SJSA1 (cell line): ENCODE measurements around the gene SUSD2. TPM values are rescaled to one million over a fixed set of nuclear protein-coding genes. Genes with fewer than 3 reads are reported as not detected.
"Not testable (repeated sequence)": the region's sequence is repeated elsewhere in the genome, so short reads cannot be mapped to it uniquely, and the experiment has no call there.

Experiments used
- DNase-seq, 2 experiments: peaks; one replicate each; pipeline ENCODE4 v3.0.0-alpha.2; 2015 to 2020; ENCODE audit warnings: low spot score in 2 of 2, low read depth in 1 of 2
- H3K27ac ChIP-seq: fragments of 250-450 bp; sonication (Bioruptor Pico); 2 replicates; pipeline ENCODE4 v1.5.1; 2020; ENCODE audit warnings: mild to moderate bottlenecking, moderate library complexity
- H3K27me3 ChIP-seq: fragments of 250-450 bp; sonication (Bioruptor Pico); replicated peaks from 2 replicates; pipeline ENCODE4 v1.5.1; 2020; ENCODE audit warnings: mild to moderate bottlenecking, moderate library complexity
- H3K36me3 ChIP-seq: fragments of 250-450 bp; sonication (Bioruptor Pico); 2 replicates; pipeline ENCODE4 v1.5.1; 2020; ENCODE audit warnings: mild to moderate bottlenecking
- H3K4me1 ChIP-seq: fragments of 250-450 bp; sonication (Bioruptor Pico); replicated peaks from 2 replicates; pipeline ENCODE4 v1.6.1; 2021; ENCODE audit warnings: mild to moderate bottlenecking
- H3K4me3 ChIP-seq: fragments of 250-450 bp; sonication (Bioruptor Pico); 2 replicates; pipeline ENCODE4 v1.5.1; 2020; ENCODE audit warnings: mild to moderate bottlenecking
- H3K9me3 ChIP-seq: fragments of 250-450 bp; sonication (Bioruptor Pico); replicated peaks from 2 replicates; pipeline ENCODE4 v1.5.1; 2020; ENCODE audit warnings: mild to moderate bottlenecking
- total RNA-seq: library from RNA; depleted of rRNA; stranded (reverse); fragments of >200 nt; shearing (Covaris generic); gene quantifications from 2 replicates; pipeline ENCODE4 v1.2.3, GENCODE V29; 2014

The SUSD2 gene
- total RNA-seq, 1 experiment from 2014 or later, result 0.05 TPM

DNA sequence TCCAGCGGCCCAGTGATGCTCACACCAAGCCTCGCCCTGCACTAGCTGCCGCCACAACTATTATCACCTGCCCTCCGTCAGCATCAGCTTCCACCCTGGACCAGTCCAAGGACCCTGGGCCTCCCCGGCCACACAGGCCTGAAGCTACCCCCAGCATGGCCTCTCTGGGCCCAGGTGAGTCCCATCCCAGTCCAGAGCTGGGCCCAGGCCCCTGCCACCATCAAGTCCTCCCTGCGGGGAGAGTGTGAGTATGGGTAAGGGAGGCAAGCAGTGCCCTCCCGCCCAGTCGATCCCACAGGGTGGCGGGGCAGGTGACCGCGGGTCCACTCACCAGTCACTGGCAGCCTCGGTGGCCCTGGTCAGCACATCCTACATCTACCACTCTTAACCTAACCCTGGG, 9.5 kb upstream of the SUSD2 start:
- no peaks in the 10 kb centered on the region for H3K4me1 ChIP-seq
- H3K9me3 ChIP-seq, result no peaks in the 10 kb centered on the region
- H3K27ac ChIP-seq, result no peak overlapping the region
- no peak for DNase-seq
- H3K4me3 ChIP-seq, result no peak overlapping the region
- H3K27me3 ChIP-seq, result no peaks in the 10 kb centered on the region
- peaks cover 91% of the 10 kb centered on the region for H3K36me3 ChIP-seq

DNA sequence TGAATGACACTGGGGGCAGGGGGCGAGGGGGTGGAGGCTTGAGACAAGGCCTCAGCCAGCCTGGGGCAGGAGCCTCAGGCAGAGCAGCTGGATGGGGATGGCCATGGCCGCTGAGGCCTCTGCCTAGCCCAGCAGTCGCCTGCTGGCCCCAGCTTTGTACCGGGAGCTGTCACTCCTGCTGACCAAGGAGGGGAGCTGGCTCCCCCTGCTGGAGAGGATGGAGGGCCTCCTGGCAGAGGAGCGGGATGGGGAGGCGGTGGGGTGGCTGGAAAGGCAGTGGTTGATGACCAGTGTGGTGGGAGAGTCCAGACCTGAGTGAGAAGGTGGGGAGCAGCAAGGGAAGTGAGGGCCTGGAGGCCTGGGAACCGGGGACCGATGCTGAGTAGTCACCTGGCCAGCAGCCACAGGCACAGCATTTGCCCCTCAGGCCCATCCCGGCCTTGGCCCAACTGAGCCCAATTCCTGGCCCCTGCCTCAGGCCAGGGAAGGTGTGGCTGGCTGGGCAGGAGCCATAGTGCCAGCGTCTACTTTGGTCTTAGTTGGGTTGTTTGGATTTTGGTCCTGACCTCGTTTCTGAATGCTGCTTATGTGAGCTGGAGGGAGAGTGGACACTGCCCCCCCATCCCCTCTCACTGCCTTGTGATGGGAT, 6.0 kb upstream of the SUSD2 start:
- 0 out of 2 replicates have a peak, but pooled peaks cover 4% of the 10 kb centered on the region for H3K4me1 ChIP-seq
- H3K4me3 ChIP-seq, result no peak overlapping the region
- no peaks in the 10 kb centered on the region for H3K9me3 ChIP-seq
- H3K27ac ChIP-seq, result no peak overlapping the region
- H3K36me3 ChIP-seq, result peaks cover 77% of the 10 kb centered on the region
- peak; percentile 64 to 89 for DNase-seq
- H3K27me3 ChIP-seq, result no peaks in the 10 kb centered on the region

- no peak overlapping the region for H3K4me3 ChIP-seq
- H3K4me1 ChIP-seq, result peaks cover 4% of the 10 kb centered on the region; the same call in 1 of the 2 replicates
- no peak for DNase-seq
- no peaks in the 10 kb centered on the region for H3K27me3 ChIP-seq
- H3K36me3 ChIP-seq, result peaks cover 72% of the 10 kb centered on the region
- H3K27ac ChIP-seq, result no peak overlapping the region
- H3K9me3 ChIP-seq, result no peaks in the 10 kb centered on the region
Measured at GRCh38 chr22:24176040-24176439, 5.2 kb upstream of the SUSD2 start.

- Histone ChIP-seq H3K4me3 (no peak overlapping the region), H3K27ac (no peak overlapping the region), H3K27me3 (no peaks in the 10 kb centered on the region), H3K36me3 (peaks cover 66% of the 10 kb centered on the region), H3K9me3 (no peaks in the 10 kb centered on the region), H3K4me1 (peaks cover 4% of the 10 kb centered on the region; the same call in 1 of the 2 replicates)
- DNase-seq, result no peak
Measured at GRCh38 chr22:24176630-24177029, 4.7 kb upstream of the SUSD2 start.

- no peaks in the 10 kb centered on the region for H3K9me3 ChIP-seq
- H3K4me3 ChIP-seq, result no peak overlapping the region
- H3K27ac ChIP-seq, result no peak overlapping the region
- peaks cover 4% of the 10 kb centered on the region; the same call in 1 of the 2 replicates for H3K4me1 ChIP-seq
- no peak for DNase-seq
- no peaks in the 10 kb centered on the region for H3K27me3 ChIP-seq
- H3K36me3 ChIP-seq, result peaks cover 62% of the 10 kb centered on the region
Measured at GRCh38 chr22:24177045-24177444, 4.2 kb upstream of the SUSD2 start.

DNA sequence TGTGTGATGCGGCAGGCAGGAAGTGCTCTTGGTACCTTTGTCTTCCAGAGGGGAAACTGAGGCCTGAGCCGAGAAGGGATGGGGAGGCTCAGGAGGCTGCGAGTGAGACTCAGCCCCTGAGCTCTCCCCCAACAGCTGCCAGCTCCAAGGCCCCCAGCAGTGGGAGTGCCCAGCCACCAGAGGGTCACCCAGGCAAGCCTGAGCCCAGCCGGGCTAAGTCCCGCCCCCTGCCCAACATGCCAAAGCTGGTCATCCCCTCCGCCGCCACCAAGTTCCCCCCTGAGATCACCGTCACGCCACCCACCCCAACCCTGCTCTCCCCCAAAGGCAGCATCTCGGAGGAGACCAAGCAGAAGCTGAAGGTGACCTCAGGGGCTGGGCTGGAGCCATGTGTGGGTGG, 3.8 kb upstream of the SUSD2 start:
- no peak for DNase-seq
- peaks cover 4% of the 10 kb centered on the region; the same call in 1 of the 2 replicates for H3K4me1 ChIP-seq
- H3K27ac ChIP-seq, result no peak overlapping the region
- peaks cover 58% of the 10 kb centered on the region for H3K36me3 ChIP-seq
- no peak overlapping the region for H3K4me3 ChIP-seq
- H3K9me3 ChIP-seq, result no peaks in the 10 kb centered on the region
- no peaks in the 10 kb centered on the region for H3K27me3 ChIP-seq

DNA sequence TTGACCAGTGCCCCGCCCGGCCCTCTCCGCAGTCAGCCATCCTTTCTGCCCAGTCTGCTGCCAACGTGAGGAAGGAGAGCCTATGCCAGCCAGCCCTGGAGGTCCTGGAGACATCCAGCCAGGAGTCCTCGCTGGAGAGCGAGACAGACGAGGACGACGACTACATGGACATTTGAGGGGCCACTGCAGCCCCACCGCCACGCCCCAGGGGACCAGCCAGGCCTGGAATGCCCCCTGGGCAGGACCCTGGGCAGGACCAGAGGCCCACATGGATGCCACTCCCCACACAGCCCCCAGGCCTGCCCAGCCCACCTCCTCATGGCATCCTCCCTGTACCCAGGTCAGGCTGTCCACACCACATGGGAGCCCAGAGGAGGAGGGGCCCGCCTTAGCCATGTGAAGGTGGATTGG, 3.3 kb upstream of the SUSD2 start:
- Histone ChIP-seq H3K27me3 (no peaks in the 10 kb centered on the region), H3K4me3 (no peak overlapping the region), H3K36me3 (peaks cover 52% of the 10 kb centered on the region), H3K9me3 (no peaks in the 10 kb centered on the region), H3K27ac (no peak overlapping the region), H3K4me1 (peaks cover 4% of the 10 kb centered on the region; the same call in 1 of the 2 replicates)
- no peak for DNase-seq

- no peak overlapping the region for H3K27ac ChIP-seq
- H3K4me3 ChIP-seq, result no peak overlapping the region
- DNase-seq, result no peak
- no peaks in the 10 kb centered on the region for H3K9me3 ChIP-seq
- peaks cover 46% of the 10 kb centered on the region for H3K36me3 ChIP-seq
- no peaks in the 10 kb centered on the region for H3K27me3 ChIP-seq
- H3K4me1 ChIP-seq, result peaks cover 4% of the 10 kb centered on the region; the same call in 1 of the 2 replicates
Measured at GRCh38 chr22:24178502-24179440, 2.5 kb upstream of the SUSD2 start.

DNA sequence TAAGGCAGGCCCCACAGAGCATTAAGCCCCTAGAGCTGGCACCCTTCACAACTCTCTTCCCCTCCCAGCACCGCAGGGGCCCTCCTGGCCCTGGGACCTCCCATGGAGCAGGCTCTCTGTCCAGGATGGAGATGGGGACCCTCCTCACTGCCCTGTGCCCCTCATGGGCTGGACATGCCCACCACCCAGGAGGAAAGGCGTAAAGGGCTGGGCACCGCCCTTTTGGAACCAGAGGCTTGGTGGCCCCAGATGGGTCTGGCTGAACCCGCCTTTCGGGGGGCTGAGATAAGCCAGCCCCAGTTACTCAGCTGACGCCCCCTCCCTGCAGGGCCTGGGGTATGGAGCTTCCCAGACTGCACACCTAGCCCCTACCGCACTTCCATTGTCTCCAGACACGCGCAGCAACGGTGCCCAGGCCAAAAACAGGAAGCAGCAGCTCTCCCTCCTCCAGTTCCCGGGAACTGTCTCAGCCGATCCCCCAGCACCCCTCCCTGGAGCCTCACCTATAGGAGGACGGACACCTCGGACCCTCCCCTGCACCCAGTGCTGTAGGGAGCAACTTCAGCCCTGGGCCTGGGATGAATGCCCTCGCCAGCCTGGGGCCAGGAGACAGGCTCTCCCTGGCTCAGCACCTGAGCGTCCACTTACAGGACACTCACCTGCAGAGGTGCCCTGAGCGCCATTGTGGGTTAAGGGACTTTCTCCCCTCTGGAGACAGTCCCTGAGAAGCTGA, 1.6 kb upstream of the SUSD2 start:
- H3K4me1 ChIP-seq, result peaks cover 4% of the 10 kb centered on the region; the same call in 1 of the 2 replicates
- no peak overlapping the region for H3K4me3 ChIP-seq

DNA sequence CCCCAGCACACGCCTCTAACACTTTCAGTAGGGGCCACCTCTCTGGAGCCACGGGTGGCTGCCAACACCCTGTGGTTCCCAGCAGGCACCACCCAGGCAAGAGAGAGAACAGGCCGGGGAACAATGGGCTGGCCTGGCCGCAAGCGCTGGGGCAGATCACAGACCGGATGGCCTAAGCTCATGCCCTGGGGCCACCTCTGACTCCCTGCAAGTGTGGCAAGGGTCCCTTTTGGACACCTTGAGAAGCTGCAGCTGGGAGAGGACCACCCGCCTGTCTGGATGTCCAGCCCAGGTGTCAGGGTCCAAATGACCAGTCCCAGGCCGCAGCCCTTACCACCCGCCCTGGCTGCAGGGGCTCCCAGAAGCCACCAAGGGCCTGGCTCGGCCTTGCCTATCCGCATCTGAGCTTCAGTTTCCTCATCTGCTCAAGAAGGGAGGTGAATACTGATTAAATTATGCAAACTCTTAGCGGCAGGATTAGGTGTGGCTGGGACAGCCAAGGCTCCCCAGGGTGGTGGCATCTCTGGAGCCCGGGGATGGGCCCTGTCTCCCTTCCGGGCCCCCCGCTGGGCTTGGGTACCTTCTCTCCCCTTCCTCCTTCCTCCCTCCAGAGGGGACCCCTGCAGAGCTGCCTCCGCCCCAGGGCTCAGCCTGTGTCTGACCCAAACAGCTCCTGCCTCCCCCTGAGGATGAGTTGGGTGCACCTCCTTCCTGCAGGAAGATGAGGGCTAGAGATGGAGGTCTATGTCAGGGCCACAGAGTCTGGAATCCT, 785 bp upstream of the SUSD2 start:
- DNase-seq, result peak in 1 of 2 experiments; percentile 30
- Histone ChIP-seq H3K27ac (no peak overlapping the region), H3K9me3 (no peaks in the 10 kb centered on the region), H3K4me1 (peaks cover 4% of the 10 kb centered on the region; the same call in 1 of the 2 replicates), H3K27me3 (no peaks in the 10 kb centered on the region), H3K36me3 (peaks cover 30% of the 10 kb centered on the region), H3K4me3 (no peak overlapping the region)

More for the DNA sequence above, 1.6 kb upstream of the SUSD2 start:
- no peak for DNase-seq
- Histone ChIP-seq H3K27me3 (no peaks in the 10 kb centered on the region), H3K9me3 (no peaks in the 10 kb centered on the region), H3K36me3 (peaks cover 39% of the 10 kb centered on the region), H3K27ac (no peak overlapping the region)

DNA sequence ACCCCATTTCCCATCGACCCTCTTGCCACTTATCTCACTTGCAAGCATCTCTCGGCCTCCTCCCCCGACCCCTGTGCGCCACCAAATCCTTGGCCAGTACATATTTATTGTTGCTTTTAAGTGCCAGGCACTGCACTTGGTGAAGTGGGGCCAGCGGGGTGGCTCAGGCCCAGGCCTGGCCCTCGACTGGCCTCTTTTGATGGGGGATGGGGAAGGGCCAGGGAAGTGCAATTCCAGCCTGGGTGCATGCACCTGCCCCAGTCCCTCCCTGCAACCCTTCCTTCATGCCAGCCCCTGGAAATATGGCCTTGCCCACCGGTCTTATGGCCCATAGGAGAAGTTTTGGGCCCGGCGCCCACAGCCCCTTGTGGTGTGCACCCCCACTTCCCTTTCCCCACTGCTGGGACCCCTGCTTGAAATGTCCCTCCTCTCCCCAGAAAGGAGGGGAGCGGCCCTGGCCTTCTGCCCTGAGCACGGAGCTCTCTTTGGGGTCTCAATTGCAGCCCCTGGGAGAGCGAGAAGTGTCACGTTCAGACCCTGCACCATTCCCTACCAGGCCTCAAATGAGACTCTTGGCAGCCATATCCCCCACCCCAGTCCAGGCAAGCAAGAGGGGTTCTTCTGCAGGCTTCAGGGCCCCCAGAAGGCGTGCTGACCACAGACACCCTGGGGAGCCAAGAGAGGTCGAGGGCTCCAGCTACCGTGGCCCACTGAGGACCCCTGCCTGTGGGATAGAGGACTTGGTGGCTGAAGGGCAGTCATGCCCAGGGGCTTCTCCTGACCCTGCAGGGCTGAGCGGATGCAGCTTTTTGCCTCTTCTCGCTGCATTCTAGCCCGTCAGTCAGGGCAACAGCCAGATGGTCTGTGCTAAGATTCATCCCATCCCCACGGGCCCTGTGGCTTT, 961 bp downstream of the SUSD2 start:
- no peak for DNase-seq
- H3K36me3 ChIP-seq, result peaks cover 13% of the 10 kb centered on the region
- no peak overlapping the region for H3K4me3 ChIP-seq
- peaks cover 4% of the 10 kb centered on the region; the same call in 1 of the 2 replicates for H3K4me1 ChIP-seq
- no peak overlapping the region for H3K27ac ChIP-seq
- no peaks in the 10 kb centered on the region for H3K27me3 ChIP-seq
- no peaks in the 10 kb centered on the region for H3K9me3 ChIP-seq

- peaks cover 10% of the 10 kb centered on the region for H3K36me3 ChIP-seq
- not testable (repeated sequence) for DNase-seq, H3K27ac ChIP-seq, H3K9me3 ChIP-seq, H3K4me1 ChIP-seq, H3K4me3 ChIP-seq, H3K27me3 ChIP-seq
Measured at GRCh38 chr22:24182900-24183246, 1.6 kb downstream of the SUSD2 start.
